OCI-LY1 (cell line): ENCODE data around the gene NAV1.

Experiments used
- H2AFZ ChIP-seq: fragments of 200-600 bp; sonication (generic), shearing (Covaris generic); 2 replicates; pipeline ENCODE4 v1.6.0; 2014; ENCODE audit warnings: antibody characterized with exemption, mild to moderate bottlenecking, low read length
- H3F3A ChIP-seq: fragments of 200-600 bp; sonication (generic), shearing (Covaris generic); 2 replicates; pipeline ENCODE4 v1.6.0; 2014; ENCODE audit warnings: mild to moderate bottlenecking, antibody characterized with exemption, low read length, moderate library complexity; ENCODE audit not compliant: insufficient read depth
- H3K27ac ChIP-seq: fragments of 200-600 bp; sonication (generic); 2 replicates; pipeline ENCODE4 v1.5.1; 2014; ENCODE audit warnings: low read length, mixed run types, mild to moderate bottlenecking, low read depth; ENCODE audit not compliant: poor library complexity, severe bottlenecking
- H3K27me3 ChIP-seq: fragments of 200-600 bp; sonication (generic); 2 replicates; pipeline ENCODE4 v1.6.0; 2014; ENCODE audit warnings: antibody characterized with exemption, mild to moderate bottlenecking, low read length, moderate library complexity; ENCODE audit not compliant: insufficient read depth
- H3K36me3 ChIP-seq: fragments of 200-600 bp; sonication (generic); 2 replicates; pipeline ENCODE4 v1.6.1; 2014; ENCODE audit warnings: mild to moderate bottlenecking, antibody characterized with exemption, low read length, moderate library complexity, mixed read lengths; ENCODE audit not compliant: insufficient read depth
- H3K4me1 ChIP-seq: fragments of 200-600 bp; sonication (generic); 2 replicates; pipeline ENCODE4 v1.5.1; 2014; ENCODE audit warnings: mild to moderate bottlenecking, low read length, moderate library complexity; ENCODE audit not compliant: insufficient read depth, severe bottlenecking
- H3K4me2 ChIP-seq: fragments of 200-600 bp; sonication (generic), shearing (Covaris generic); 2 replicates; pipeline ENCODE4 v1.6.1; 2014; ENCODE audit warnings: low read length
- H3K4me3 ChIP-seq: fragments of 200-600 bp; sonication (generic); 2 replicates; pipeline ENCODE4 v1.5.1; 2014; ENCODE audit warnings: low read length, low read depth, mild to moderate bottlenecking, mixed read lengths; ENCODE audit not compliant: poor library complexity, severe bottlenecking
- H3K79me2 ChIP-seq: fragments of 200-600 bp; shearing (Covaris generic); 2 replicates; pipeline ENCODE4 v1.6.1; 2016; ENCODE audit warnings: mixed run types, low read length, mixed read lengths; ENCODE audit not compliant: insufficient read depth
- H3K9ac ChIP-seq: fragments of 200-600 bp; sonication (generic), shearing (Covaris generic); 2 replicates; pipeline ENCODE4 v1.6.1; 2014; ENCODE audit warnings: mild to moderate bottlenecking, low read length, mixed read lengths
- H3K9me2 ChIP-seq: fragments of 200-600 bp; sonication (generic), shearing (Covaris generic); 2 replicates; pipeline ENCODE4 v1.6.1; 2014; ENCODE audit warnings: low read depth, mild to moderate bottlenecking, low read length, mixed read lengths
- H3K9me3 ChIP-seq: fragments of 200-600 bp; shearing (Covaris generic); 2 replicates; pipeline ENCODE4 v1.6.1; 2014; ENCODE audit warnings: low read length, mixed read lengths
- H4K20me1 ChIP-seq: fragments of 200-600 bp; sonication (generic), shearing (Covaris generic); 2 replicates; pipeline ENCODE4 v1.6.0; 2016; ENCODE audit warnings: mild to moderate bottlenecking, low read length; ENCODE audit not compliant: insufficient read depth
- CTCF ChIP-seq: fragments of 200-600 bp; sonication (generic), shearing (Covaris generic); IDR thresholded peaks from 2 replicates; pipeline ENCODE4 v1.5.1; 2017; ENCODE audit warnings: mild to moderate bottlenecking, antibody characterized with exemption, low read length, moderate library complexity, mixed read lengths
- EZH2 ChIP-seq: fragments of 200-600 bp; sonication (generic), shearing (Covaris generic); IDR thresholded peaks from 2 replicates; pipeline ENCODE4 v1.8.0; 2017; ENCODE audit warnings: borderline replicate concordance, mixed run types, mild to moderate bottlenecking, antibody characterized with exemption, low read length, moderate library complexity, mixed read lengths

The NAV1 gene

GRCh38 chr1:201563941-201564340 lies 25.0 kb downstream of the NAV1 start:
- Histone ChIP-seq H3F3A (no peaks in the 10 kb centered on the region), H3K27ac (no peak overlapping the region), H2AFZ (no peak overlapping the region), H4K20me1 (no peaks in the 10 kb centered on the region), H3K4me1 (no peaks in the 10 kb centered on the region), H3K79me2 (no peaks in the 10 kb centered on the region), H3K9ac (no peak overlapping the region), H3K9me2 (no peaks in the 10 kb centered on the region), H3K36me3 (no peaks in the 10 kb centered on the region), H3K4me3 (no peak overlapping the region), H3K9me3 (no peaks in the 10 kb centered on the region), H3K4me2 (no peak overlapping the region), H3K27me3 (no peaks in the 10 kb centered on the region)
- no peak for TF ChIP-seq EZH2
- no peak for TF ChIP-seq CTCF

- no peaks in the 10 kb centered on the region for H3K36me3 ChIP-seq
- H4K20me1 ChIP-seq = no peaks in the 10 kb centered on the region
- H3K9ac ChIP-seq = no peak overlapping the region
- H3K79me2 ChIP-seq = no peaks in the 10 kb centered on the region
- no peak overlapping the region for H2AFZ ChIP-seq
- H3K9me2 ChIP-seq = no peaks in the 10 kb centered on the region
- no peaks in the 10 kb centered on the region for H3K4me1 ChIP-seq
- 0 out of 2 replicates have a peak, but pooled peaks cover 4% of the 10 kb centered on the region for H3K27me3 ChIP-seq
- no peak overlapping the region for H3K4me3 ChIP-seq
- TF ChIP-seq EZH2 (no peak), CTCF (no peak)
- no peak overlapping the region for H3K27ac ChIP-seq
- H3K4me2 ChIP-seq = no peak overlapping the region
- no peaks in the 10 kb centered on the region for H3F3A ChIP-seq
- H3K9me3 ChIP-seq = no peaks in the 10 kb centered on the region
Measured at GRCh38 chr1:201565024-201565730, 26.2 kb downstream of the NAV1 start.

GRCh38 chr1:201565771-201566528 lies 27.0 kb downstream of the NAV1 start:
- H3K9ac ChIP-seq = no peak overlapping the region
- H4K20me1 ChIP-seq = no peaks in the 10 kb centered on the region
- peaks cover 12% of the 10 kb centered on the region; the same call in 1 of the 2 replicates for H3K27me3 ChIP-seq
- H3K4me1 ChIP-seq = no peaks in the 10 kb centered on the region
- no peak overlapping the region for H3K27ac ChIP-seq
- H3K36me3 ChIP-seq = no peaks in the 10 kb centered on the region
- TF ChIP-seq EZH2 (no peak), CTCF (no peak)
- H3K9me3 ChIP-seq = no peaks in the 10 kb centered on the region
- no peaks in the 10 kb centered on the region for H3K79me2 ChIP-seq
- no peaks in the 10 kb centered on the region for H3F3A ChIP-seq
- H3K9me2 ChIP-seq = no peaks in the 10 kb centered on the region
- H2AFZ ChIP-seq = no peak overlapping the region
- H3K4me2 ChIP-seq = no peak overlapping the region
- H3K4me3 ChIP-seq = no peak overlapping the region
